ENCODE results near the gene CACNA1G. TPM values are rescaled to one million over a fixed set of nuclear protein-coding genes. Genes with fewer than 3 reads are reported as not detected.

The CACNA1G gene
- total RNA-seq, 3 donors from 2014 or later: 0.32 to 2.6 (median 2.3) TPM

GRCh38 chr17:50593321-50593720, 32.8 kb downstream of the CACNA1G start:
- Histone ChIP-seq H3K27ac (no peak overlapping the region), H3K9me3 (no peaks in the 10 kb centered on the region), H3K4me1 (no peaks in the 10 kb centered on the region), H3K36me3 (no peaks in the 10 kb centered on the region), H3K4me3 (no peak overlapping the region), H3K27me3 (no peaks in the 10 kb centered on the region)
- DNase-seq (ENCODE audit: low spot score in 2 of 2): peak in 1 of 2 donors; percentile 57
- no peak for TF ChIP-seq POLR2A (IDR thresholded peaks at IDR 0.05)
- TF ChIP-seq POLR2AphosphoS5 (IDR thresholded peaks at IDR 0.05): no peak
- TF ChIP-seq CTCF (IDR thresholded peaks at IDR 0.05): no peak
- intact Hi-C loops (cut with DNase I; ENCODE audit: low total_unique reads): no loop called here

- Histone ChIP-seq H3K9me3 (no peaks in the 10 kb centered on the region), H3K4me3 (no peak overlapping the region), H3K4me1 (no peaks in the 10 kb centered on the region), H3K27ac (no peak overlapping the region), H3K36me3 (no peaks in the 10 kb centered on the region), H3K27me3 (no peaks in the 10 kb centered on the region)
- no peak for DNase-seq (ENCODE audit: low spot score in 2 of 2)
- intact Hi-C loops (cut with DNase I; ENCODE audit: low total_unique reads): no loop called here
- TF ChIP-seq CTCF (IDR thresholded peaks at IDR 0.05) (no peak), POLR2A (IDR thresholded peaks at IDR 0.05) (no peak), POLR2AphosphoS5 (IDR thresholded peaks at IDR 0.05) (no peak)
These were observed 33.8 kb downstream of the CACNA1G start for GRCh38 chr17:50594128-50594823.

- H3K27me3 ChIP-seq: no peaks in the 10 kb centered on the region
- intact Hi-C loops (cut with DNase I; ENCODE audit: low total_unique reads): no loop called here
- H3K36me3 ChIP-seq: no peaks in the 10 kb centered on the region
- H3K9me3 ChIP-seq: no peaks in the 10 kb centered on the region
- TF ChIP-seq POLR2A (IDR thresholded peaks at IDR 0.05) (no peak), CTCF (IDR thresholded peaks at IDR 0.05) (no peak), POLR2AphosphoS5 (IDR thresholded peaks at IDR 0.05) (no peak)
- H3K27ac ChIP-seq: no peak overlapping the region
- H3K4me1 ChIP-seq: no peaks in the 10 kb centered on the region
- no peak for DNase-seq (ENCODE audit: low spot score in 2 of 2)
- no peak overlapping the region for H3K4me3 ChIP-seq
These were observed 34.4 kb downstream of the CACNA1G start for GRCh38 chr17:50594892-50595291.

- H3K27me3 ChIP-seq: no peaks in the 10 kb centered on the region
- H3K36me3 ChIP-seq: no peaks in the 10 kb centered on the region
- H3K4me3 ChIP-seq: no peak overlapping the region
- no peaks in the 10 kb centered on the region for H3K4me1 ChIP-seq
- intact Hi-C loops (cut with DNase I; ENCODE audit: low total_unique reads): no loop called here
- H3K9me3 ChIP-seq: no peaks in the 10 kb centered on the region
- DNase-seq (ENCODE audit: low spot score in 2 of 2): no peak
- TF ChIP-seq POLR2A (IDR thresholded peaks at IDR 0.05): no peak
- no peak for TF ChIP-seq CTCF (IDR thresholded peaks at IDR 0.05)
- no peak for TF ChIP-seq POLR2AphosphoS5 (IDR thresholded peaks at IDR 0.05)
- H3K27ac ChIP-seq: no peak overlapping the region
These were observed 35.9 kb downstream of the CACNA1G start for GRCh38 chr17:50596191-50597037.

- H3K27ac ChIP-seq: no peak overlapping the region
- no peak overlapping the region for H3K4me3 ChIP-seq
- H3K36me3 ChIP-seq: no peaks in the 10 kb centered on the region
- no peaks in the 10 kb centered on the region for H3K9me3 ChIP-seq
- no peak for DNase-seq (ENCODE audit: low spot score in 2 of 2)
- H3K27me3 ChIP-seq: no peaks in the 10 kb centered on the region
- no peaks in the 10 kb centered on the region for H3K4me1 ChIP-seq
- intact Hi-C loops (cut with DNase I; ENCODE audit: low total_unique reads): no loop called here
- no peak for TF ChIP-seq CTCF (IDR thresholded peaks at IDR 0.05)
- TF ChIP-seq POLR2A (IDR thresholded peaks at IDR 0.05): no peak
- TF ChIP-seq POLR2AphosphoS5 (IDR thresholded peaks at IDR 0.05): no peak
These were observed 38.0 kb downstream of the CACNA1G start for GRCh38 chr17:50598487-50598886.

Measured in breast epithelium (tissue), 4 donors.